Measurements from ENCODE around the gene LBHD2.
A peak's percentile ranks its signal among the peaks of the same experiment; 100 is the strongest.

The LBHD2 gene

DNA sequence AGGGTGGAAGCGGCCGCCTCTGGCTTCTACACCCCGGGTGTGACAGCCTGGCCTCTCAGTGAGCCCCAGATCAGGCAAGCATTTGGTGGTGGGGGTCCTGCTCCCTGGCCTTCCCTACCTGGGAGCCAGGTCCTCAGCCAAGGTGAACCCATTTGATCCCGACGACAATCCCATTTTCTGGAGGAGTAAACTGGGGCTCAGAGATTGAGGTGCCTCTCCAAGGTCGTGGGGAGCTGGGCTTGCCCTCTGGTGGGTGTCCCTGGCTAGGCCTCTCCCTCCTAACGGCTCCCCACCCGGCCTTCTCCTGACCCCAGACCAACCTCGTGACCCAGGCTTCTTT lies 7.8 kb downstream of the LBHD2 start:
- DNase-seq, result no peak

DNA sequence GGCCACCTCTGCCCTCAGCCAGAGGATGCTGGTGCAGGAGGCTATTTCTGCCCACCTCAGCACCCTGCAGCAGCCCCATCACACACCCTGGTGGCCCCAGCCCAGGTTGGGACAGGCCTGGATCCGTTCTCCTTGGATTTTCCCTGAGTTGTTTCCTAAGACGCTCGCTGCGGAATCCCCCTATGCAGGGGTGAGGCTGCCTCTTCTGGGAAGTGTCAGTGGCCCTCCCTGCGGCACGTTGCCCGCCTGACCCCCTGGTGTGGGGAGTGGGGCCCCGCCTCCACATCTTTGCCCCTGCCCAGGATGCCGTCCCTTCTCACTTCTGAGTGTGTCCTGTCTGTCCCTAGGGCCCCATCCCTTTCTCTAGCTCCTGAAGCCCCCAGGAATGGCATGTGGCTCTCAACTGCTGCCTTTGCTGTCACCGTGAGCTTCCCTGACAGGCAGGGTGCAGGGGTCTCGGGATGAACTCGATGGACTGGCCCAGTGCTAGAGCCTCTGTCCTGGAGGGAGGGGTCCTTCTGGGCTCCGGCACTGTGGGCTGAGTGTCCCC lies 9.9 kb downstream of the LBHD2 start:
- no peak for DNase-seq

DNA sequence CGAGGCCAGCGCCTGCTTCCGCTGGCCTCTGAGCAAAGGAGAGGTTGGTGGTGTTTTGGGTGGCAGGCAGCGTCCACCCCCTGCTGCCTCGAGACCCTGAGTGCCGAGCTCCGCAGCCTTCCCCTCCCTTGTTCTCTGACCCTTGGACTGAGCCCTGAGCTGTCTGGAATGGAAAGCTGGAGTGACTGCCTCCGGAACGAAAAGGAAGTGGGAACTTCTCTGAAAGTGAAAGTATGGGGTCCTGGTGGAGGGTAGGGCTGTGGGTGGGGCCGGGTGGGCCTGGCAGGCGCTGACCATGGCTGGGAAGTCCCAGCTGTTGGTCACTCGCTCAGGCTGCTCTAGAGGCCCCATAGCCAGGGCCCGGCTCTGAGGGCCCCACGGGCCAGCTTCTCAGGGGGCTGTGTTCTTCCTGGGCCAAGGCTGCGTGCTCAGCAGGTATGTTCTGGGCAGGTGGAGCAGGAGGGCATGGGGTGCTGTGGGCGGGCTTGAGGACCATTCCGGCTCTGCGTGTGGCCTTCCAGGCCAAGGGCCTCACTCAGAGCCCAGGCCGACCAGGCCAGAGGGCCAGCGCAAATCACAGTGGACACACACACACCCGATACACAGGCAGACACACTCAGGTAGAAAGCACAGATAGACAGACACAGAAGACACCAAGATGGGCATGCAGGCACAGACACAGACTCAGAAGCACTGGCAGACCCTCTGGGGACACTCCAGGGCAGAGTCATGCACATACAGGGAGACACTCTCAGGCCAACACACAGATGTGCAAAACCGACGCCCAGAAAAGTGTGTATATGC lies 10.6 kb downstream of the LBHD2 start, which contains the start of gene EXOC3L4:
EXOC3L4 (plus strand) TSS at position 320 of the 804 bp plus-strand sequence. CDS start 5,495 bp downstream, outside the sequence.
- no peak for DNase-seq

DNA sequence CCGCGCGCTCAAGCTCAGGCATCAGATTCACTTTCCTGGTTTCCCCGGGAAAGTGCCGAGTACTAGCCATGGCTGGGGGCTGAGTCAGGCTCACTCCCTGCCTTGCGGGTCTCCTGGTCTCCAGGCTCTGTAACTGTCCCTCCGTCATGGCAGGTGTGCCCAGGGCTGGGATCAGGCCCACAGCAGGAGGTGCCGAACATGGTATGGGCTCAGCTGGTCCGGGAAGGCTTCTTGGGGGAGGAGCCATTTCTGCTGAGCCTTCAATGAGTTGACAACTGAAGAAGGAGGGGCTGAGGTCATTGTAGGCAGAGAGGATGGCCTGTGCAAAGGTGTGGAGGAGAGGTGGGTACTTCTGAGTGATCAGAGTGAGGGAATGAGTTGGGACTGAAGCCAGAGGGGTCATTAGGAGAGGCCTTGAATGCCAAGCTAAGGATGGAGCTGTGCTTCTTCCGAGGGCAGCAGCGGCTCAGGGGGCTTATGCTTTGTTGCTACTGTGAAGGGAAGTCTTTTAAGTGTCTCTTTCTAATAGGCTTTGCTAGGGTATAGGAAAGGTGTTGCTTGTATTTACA lies 11.3 kb downstream of the LBHD2 start:
- no peak for DNase-seq

DNA sequence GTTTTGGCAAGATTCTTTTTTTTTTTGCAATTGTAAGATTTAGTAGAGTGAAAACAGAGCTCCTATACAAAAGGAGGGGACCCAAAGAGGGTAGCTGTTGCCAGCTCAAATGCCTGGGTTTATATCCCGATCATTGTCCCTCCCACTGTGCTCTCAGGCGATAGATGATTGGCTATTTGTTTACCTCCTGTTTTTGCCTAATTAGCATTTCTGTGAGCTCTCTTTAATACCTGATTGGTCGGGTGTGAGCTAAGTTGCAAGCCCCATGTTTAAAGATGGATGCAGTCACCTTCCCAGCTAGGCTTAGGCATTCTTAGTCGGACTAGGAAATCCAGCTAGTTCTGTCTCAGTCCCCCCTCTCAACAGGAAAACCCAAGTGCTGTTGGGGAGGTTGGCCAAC lies 12.4 kb downstream of the LBHD2 start:
- DNase-seq, result no peak

DNA sequence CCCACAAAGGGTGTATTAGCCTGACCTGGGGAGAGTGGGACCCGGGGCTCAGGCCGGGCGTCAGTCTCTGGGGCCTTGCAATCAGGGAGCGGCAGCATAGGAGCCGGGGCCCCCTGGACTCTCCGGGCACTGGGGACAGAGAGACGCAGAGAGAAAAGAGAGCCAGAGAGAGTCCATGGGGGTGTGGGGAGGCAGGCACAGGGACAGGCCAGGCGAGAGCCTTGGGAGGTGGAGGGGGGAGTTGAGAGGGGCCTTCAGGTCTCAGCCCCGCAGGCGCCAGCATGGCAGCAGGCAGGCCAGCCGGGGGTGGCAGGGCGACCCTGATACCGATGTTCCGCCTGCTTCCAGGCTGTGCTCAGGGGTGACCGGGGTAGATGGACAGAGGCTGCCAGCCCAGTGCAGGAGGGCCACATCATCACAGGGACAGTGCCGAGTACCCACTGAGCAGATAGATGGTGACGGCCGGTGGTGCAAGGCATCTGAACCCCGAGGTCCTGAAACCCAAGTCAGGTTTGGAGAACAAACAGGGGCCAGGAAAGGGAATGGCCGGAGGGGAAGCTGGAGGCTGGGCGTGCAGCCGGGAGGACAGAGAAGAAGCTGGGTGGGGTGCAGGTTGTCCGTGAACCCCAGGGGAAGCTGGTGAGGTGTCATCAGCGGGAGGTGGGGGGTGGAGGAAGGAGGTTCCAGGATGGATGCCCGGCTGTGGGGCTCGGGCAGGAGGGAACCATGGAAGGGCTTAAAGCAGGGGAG lies 13.4 kb downstream of the LBHD2 start:
- no peak for DNase-seq

DNA sequence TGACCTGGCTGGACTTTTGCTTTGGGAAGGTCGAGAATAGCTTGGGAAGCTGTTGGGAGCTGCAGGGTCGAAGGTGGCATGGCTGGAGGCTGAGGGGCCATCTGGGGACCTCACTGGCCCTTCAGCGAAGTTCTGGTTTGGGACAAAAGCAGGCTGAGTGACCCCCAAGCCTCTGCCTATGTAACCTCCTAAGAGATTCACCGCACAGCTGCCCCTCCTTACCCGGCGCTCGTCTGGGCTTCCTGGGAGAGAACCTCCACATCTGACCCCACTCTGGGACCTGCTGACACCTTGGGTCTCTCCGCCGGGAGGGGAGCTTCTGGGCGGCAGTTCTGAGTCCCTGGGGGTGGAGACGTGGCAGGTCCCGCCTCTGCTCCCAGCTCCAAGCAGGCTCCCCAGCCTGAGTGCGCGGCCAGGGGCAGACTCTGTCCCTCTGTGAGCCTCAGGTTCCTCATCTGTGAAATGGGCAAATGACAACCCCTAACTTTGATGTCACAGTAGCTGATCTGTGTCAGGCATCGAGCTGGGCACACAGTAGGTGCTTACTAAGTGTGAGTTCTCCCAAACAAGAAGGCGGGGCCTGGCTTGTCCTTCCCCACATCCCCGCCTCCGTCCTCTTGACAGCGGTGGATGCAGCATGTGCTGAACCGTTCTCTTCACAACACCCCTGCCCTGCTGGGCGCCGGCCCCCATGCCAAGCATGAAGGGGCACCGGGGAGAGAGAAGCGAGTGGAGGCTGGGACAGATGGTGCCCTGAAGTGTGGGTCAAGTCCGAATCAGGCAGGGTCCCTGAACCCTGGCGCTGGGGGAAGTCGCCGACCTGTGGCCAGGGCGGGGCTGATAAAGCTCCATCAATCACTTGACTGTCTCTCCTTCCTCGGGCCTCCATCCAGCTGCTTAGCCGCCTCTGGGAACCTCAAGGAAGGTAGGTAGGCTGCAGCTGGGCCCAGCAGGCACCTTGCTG lies 14.3 kb downstream of the LBHD2 start:
- no peak for DNase-seq

DNA sequence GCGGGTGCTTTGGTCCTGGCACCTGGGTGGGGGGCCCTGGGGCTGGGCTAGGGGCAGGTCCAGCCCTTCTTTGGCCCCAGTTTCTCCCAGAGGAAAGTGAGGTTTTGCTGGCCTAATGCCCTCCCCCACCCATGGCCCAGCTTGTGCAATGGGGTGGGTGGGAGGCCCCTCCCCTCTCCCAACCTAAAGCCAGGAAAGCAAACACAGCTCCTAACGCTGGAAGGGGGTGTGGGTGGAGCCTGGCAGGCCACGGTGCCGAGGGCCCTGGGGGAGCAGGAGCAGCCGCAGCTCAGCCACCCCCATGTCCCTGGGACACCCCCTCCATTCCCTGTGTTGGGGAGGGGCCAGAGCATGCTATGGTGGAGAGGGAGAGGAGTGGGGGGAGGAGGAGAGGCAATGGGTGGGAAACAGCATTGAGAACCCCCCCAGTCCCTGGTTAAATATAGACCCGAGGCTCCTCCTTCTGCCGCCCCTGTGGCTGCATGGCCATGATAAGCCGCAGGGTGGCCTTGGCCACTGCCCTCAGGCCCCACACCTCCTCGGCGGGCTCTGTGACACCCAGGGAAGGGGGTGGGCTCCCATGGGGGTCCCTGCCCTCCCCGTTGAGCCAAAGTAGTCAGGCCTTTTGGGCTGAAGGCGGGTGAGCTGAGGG lies 15.2 kb downstream of the LBHD2 start:
- DNase-seq, result no peak

DNA sequence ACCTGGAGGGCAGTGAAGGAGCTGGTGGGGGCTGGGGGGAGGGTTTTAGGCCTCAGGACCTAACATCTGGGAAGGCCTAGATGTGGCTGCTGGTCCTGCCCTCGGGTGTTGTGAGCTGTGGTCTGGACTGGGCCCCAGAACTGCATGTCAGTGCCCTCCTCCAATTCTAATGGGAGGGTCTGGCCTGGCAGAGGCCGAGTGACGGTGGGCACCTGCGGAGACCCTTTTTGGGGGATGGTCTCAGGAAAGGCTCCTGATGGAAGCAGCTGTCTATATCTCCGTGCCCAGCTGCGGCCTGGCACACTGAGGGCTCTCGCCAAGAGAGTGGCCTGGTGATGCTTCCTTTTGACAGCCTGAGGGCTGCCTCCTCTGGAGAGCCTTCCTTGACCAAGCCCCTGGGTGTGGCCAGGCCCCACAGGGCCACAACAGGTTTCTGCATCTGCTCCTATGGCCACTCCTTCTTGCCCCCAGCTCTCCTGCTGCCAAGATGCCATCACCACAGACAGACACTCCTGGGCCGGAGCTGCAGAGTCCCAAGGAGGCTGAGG lies 15.8 kb downstream of the LBHD2 start:
- DNase-seq, result no peak

DNA sequence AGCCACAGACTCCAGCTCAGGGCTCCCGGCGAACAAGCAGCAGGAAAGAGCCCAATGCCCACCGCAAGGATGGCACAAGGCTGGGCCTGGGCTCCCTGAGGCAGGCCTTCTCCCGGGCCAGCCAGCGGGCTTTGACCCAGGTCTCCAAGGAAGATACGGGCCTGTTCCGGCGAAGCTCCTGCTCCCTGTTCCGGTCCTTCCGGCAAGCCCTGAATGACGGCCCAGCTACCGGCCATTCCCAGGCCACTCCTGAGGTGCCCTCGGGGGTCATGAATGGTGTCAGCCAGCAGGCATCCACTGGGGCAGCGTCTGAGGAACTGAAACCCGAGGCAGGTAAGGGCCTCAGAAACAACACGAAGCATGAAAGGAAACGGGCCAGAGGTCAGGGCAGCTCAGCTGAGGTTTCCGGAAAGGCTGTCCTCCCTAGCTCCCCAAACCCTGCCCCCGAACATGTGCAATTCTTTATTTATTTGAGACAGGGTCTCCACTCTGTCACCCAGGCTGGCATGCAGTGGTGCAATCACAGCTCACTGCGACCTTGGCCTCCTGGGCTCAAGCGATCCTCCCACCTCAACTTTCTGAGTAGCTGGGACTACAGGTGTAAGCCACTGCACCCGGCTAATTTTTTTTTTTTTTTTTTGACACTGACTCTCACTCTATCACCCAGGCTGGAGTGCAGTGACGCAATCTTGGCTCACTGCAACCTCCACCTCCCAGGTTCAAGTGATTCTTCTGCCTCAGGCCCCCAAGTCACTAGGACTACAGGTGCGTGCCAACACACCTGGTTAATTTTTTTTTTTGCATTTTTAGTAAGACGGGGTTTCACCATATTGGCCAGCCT lies 16.5 kb downstream of the LBHD2 start:
- DNase-seq, result no peak

DNA sequence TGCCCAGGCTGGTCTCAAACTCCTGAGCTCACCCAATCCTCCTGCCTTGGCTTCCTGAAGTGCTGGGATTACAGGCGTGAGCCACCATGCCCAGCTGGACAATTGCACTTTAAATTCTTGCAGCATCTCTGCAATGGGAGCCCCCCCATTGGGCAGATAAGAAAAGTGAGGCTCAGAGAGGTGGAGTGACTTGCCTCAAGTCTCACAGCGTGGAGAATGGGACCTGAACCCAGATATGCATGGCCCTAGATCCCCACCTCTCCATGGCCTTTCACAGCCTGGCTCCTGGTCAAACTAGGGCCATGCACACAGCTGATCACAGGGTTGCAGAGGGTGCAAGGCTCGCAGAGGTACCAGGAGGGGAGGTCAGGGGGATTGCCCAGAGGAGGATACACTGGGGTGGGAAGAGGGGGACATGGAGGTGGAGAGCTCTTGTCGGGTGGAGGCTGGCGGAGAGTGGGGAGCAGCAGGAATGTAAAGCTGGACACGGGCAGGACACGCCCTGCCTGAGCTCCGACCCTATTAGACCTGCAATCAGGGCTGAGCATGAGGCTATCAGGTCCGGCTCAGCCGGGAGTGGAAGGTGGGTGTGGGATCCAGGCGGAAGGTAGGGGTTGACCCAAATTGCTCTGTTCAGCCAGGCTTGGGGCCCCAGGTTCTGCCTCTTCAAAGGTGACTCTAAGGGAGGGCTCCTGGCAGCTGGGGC lies 17.4 kb downstream of the LBHD2 start:
- no peak for DNase-seq

DNA sequence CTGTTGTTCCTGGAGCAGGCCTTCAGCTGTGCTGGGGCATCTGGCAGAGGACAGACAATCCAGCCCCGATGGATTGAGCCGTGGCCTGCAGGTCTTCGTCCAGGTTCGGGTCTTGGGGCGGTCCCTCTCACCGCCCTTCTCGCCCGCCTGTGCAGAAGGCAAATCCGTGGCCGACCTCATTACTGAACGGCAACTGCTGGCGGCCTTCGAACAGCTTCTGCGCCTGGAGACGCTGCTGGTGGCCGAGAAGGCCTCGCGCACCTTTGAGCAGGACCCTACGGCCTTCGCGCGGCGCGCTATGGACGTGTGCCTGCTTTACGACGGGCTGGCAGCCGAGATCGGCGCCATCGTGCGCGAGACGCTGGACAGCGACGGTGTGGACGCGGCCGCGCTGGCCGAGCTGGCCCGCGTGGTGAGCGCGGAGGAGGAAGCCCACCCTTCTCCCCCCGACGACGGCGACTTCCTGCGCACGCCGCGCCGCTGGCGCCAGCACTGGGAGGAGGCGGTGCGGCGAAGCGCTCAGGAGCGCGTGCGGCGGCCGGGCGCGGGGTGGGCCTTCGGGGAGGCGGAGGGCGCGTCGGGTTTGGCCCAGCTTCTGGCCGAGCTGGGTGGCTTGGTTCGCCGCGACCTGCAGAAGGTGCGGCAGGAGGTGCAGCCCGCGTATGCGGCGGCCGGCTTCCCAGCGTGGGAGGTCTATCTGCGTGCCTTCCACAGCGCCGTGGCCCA lies 18.1 kb downstream of the LBHD2 start:
- DNase-seq, result no peak

DNA sequence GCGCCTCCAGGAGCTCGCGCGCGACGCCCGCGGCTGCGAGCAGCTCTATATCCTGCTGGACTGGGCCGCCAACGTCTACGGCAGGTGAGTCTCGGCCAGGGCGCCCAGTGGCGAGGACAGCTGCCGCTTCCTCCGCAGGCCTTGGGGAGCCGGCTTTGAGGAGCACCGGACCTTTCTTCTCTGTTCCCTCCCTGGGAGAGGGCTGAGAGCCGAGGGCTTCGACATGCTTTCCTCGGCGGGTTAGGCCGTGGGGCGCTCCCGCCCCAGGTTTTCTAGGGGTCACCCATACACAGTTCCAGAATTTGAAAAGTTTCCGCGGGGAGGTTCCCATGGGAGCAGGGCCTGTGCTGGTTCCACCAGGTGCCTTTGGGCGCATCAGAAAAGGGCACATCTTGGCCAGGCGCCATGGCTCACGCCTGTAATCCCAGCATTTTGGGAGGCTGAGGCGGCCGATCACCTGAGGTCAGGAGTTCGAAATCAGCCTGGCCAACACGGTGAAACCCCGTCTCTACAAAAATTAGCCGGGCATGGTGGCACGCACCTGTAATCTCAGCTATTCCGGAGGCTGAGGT lies 18.8 kb downstream of the LBHD2 start:
- DNase-seq, result no peak

DNA sequence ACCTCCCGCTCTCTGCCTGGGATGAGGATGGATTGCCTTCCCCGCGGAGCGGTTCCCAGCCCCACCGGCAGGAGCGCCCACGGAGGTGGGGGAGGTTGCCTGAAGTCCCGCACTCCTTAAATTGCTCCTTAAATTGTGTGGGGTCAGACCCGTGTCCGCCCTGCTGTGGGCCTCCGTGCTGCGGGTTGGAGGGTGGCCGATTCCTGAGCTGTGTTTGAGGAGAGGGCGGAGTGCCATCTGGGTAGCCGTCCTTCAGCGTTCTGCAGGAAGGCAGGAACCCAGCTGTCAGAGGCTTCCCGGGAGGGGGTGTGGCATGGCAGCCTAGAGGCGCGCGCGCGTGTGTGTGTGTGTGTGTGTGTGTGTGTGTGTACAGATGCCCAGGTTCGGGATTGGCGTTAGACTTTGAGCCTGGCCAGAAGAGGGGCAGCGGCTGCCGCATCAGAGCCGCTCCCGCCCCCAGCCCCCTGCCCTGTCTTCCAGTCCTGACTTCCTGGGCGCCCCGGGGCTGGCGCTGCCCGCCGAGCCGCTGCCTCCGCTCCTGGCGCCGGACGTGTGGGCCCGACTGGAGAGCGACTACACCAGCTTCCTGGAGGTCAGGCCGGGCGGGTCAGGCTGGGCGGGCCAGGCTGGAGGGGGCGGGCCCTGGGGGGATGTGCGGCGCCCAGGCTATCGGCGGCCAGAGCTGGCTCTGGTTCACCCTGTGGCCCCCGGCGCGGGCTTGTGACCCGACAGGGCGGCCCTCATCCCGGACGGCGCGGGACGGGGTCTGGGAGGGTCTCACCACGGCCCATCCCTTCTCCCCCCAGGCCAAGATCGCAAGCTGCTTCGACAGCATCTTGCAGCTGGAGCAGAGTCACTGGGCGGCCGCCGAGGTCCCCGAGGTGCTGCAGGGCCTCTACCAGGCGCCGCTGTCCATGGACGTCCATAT lies 19.7 kb downstream of the LBHD2 start:
- DNase-seq, result no peak

DNA sequence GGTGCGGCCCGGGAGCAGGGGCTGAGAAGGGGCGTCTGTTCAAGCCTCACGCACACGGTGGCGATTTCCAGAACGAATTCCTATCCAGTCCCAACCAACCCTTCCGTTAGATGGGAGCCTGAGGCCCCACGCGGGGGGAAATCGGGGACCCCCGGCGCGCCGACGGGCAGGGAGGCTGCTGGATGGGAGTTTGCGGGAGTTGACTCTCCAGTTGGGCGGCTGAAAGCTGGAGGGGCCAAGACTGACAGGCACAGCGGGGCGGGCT lies 20.3 kb downstream of the LBHD2 start:
- no peak for DNase-seq

DNA sequence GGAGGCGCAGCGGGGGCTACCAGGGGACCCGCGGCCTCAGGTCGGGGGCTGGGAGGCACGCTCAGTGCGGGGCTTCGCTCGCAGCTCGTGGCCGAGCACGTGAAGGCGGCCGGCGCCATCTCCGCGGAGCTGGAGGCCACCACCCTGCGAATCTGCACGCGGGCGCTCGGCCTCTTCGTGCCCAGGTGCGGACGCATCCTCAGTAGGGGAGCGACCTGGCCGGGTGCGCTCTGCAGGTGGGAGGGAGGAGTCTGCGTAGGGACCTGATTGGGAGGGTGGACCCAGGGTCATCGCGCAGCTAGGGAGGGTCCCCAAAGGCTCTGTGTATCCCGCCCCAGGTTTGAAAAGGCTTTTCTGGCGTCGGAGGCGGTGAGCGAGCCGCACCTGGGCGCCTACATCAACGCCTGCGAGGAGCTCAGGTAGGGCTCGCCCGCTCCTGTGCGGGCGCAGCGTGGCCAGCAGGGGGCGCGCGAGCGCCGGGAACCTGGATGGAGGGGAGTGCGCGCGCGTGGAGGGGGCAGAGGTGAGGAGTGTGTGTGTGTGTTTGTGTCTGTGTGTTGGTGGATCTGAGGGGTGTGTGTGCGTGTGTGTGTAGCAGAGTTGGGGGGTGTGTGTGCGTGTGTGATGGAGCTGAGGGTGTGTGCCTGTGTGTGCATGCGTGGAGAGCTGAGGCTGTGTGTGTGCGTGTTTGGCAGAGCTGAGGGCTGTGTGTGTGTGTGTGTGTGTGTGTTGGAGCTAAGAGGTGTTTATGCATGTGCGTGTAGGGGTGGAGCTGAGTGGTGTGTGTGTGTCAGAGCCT lies 20.8 kb downstream of the LBHD2 start:
- peak; percentile 60 to 77 for DNase-seq

DNA sequence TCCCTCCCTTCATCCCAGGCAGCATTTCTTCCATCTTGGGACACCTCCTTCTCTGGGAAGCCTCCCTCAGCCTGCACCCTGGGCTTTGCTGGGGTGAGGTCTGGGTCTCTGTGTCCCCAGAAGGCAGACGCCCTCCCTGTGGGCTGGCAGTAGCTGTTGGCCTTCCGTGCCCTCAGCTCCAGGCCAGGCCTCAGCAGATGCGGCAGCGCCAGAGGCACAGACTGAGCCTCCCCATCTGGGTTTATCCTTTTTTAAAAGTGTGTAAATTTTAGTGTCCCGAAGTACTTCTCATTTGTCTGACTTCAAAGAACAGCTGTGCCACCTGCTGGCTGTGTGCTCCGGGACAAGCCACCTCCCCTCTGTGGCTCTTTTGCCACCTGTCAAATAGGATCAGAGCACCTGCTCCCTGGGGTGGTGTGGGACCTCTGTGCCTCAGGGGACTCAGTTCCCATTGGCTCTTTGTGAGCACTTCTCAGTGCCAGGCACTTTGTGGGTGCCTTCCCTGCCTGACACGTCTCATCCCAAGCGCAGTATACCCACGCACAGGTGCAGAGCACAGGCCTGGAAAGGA lies 21.7 kb downstream of the LBHD2 start:
- DNase-seq, result no peak
